ENCODE data around the gene CNOT1.

Gene CNOT1

DNA sequence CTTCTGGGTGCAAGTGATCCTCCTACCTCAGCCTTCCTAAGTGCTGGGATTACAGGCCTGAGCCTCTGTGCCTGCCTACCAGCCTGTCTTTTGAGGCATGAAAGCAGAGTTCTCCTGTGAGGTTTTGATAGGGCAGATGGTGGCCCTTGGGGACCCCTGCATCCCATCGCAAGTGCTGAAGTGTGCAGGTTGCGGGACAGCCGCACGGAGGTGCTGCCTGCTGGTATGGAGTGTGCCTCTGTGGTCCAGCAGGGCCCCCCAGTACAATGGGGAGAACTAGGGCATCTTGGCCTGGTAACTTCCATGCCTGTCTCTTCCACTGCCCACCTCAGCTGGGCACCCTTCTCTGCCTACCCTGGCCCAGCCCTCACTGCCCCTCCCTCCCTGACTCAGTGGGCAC lies 139.6 kb downstream of the CNOT1 start:
- Mint-ChIP-seq H3K4me1 (ENCODE audit: low read depth) (peaks cover 4% of the 10 kb centered on the region), H3K4me3 (no peak overlapping the region), H3K9me3 (no peaks in the 10 kb centered on the region), H3K27me3 (ENCODE audit: low read depth) (no peaks in the 10 kb centered on the region), H3K36me3 (ENCODE audit: low read depth) (no peaks in the 10 kb centered on the region), H3K27ac (no peak overlapping the region)

- H3K27ac Mint-ChIP-seq = no peak overlapping the region
- no peaks in the 10 kb centered on the region for H3K27me3 Mint-ChIP-seq (ENCODE audit: low read depth)
- H3K4me1 Mint-ChIP-seq (ENCODE audit: low read depth) = peaks cover 2% of the 10 kb centered on the region
- H3K36me3 Mint-ChIP-seq (ENCODE audit: low read depth) = no peaks in the 10 kb centered on the region
- no peaks in the 10 kb centered on the region for H3K9me3 Mint-ChIP-seq
- no peak overlapping the region for H3K4me3 Mint-ChIP-seq
Observed at GRCh38 chr16:58488531-58488930, 141.1 kb downstream of the CNOT1 start.

DNA sequence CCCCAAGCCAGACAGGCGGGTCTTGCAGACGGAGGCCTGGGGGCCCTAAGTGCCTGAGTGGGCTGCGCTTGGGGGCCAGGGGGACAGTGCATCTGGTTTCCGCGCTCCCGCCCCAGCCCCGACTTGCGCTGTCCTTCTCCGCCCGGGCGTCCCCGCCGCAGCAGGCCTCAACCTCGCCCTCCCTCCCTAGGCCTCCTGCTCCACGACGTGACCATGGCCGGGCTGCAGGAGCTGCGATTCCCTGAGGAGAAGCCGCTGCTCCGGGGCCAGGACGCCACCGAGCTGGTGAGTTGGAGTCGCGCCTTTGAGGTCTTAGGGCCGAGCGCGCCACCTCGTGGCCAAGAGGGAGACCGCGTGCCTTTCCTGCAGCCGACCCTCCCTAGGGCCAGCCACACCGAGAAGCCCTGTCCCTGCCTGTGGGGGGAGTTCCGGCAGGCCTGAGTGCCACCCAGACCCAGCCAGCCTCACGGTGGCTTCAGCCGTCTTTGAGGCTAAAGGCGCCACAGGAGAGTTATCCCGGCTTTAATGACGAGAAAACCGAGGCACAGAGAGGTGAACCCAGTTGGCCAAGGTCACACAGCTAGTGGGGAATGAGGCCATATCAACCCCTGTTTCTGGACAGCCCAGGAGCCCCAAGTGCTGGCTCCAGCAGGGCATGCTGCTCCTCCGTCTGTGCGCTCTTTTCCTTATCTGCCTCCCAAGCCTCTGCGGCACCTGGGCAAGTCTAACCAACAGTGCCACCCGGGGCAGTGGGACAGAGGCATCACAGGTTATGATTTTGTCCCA lies 141.9 kb downstream of the CNOT1 start:
- Mint-ChIP-seq H3K27ac (no peak overlapping the region), H3K4me3 (no peak overlapping the region), H3K4me1 (ENCODE audit: low read depth) (peaks cover 2% of the 10 kb centered on the region), H3K9me3 (no peaks in the 10 kb centered on the region), H3K27me3 (ENCODE audit: low read depth) (no peaks in the 10 kb centered on the region), H3K36me3 (ENCODE audit: low read depth) (no peaks in the 10 kb centered on the region)

- Mint-ChIP-seq H3K9me3 (no peaks in the 10 kb centered on the region), H3K27me3 (ENCODE audit: low read depth) (no peaks in the 10 kb centered on the region), H3K27ac (no peak overlapping the region), H3K4me3 (no peak overlapping the region), H3K36me3 (ENCODE audit: low read depth) (no peaks in the 10 kb centered on the region), H3K4me1 (ENCODE audit: low read depth) (peaks cover 2% of the 10 kb centered on the region)
Observed at GRCh38 chr16:58485184-58485887, 144.3 kb downstream of the CNOT1 start.

- Mint-ChIP-seq H3K36me3 (ENCODE audit: low read depth) (no peaks in the 10 kb centered on the region), H3K27me3 (ENCODE audit: low read depth) (no peaks in the 10 kb centered on the region), H3K9me3 (no peaks in the 10 kb centered on the region), H3K4me3 (no peak overlapping the region), H3K27ac (no peak overlapping the region), H3K4me1 (ENCODE audit: low read depth) (no peaks in the 10 kb centered on the region)
Observed at GRCh38 chr16:58481931-58482330, 147.7 kb downstream of the CNOT1 start.

- Mint-ChIP-seq H3K4me1 (ENCODE audit: low read depth) (no peaks in the 10 kb centered on the region), H3K9me3 (no peaks in the 10 kb centered on the region), H3K4me3 (no peak overlapping the region), H3K27me3 (ENCODE audit: low read depth) (peaks cover 1% of the 10 kb centered on the region), H3K27ac (no peak overlapping the region), H3K36me3 (ENCODE audit: low read depth) (no peaks in the 10 kb centered on the region)
Observed at GRCh38 chr16:58481226-58481869, 148.3 kb downstream of the CNOT1 start.

GRCh38 chr16:58478427-58478826 lies 151.2 kb downstream of the CNOT1 start:
- no peak overlapping the region for H3K4me3 Mint-ChIP-seq
- no peaks in the 10 kb centered on the region for H3K9me3 Mint-ChIP-seq
- H3K27ac Mint-ChIP-seq = no peak overlapping the region
- H3K36me3 Mint-ChIP-seq (ENCODE audit: low read depth) = no peaks in the 10 kb centered on the region
- no peaks in the 10 kb centered on the region for H3K4me1 Mint-ChIP-seq (ENCODE audit: low read depth)
- peaks cover 11% of the 10 kb centered on the region for H3K27me3 Mint-ChIP-seq (ENCODE audit: low read depth)

DNA sequence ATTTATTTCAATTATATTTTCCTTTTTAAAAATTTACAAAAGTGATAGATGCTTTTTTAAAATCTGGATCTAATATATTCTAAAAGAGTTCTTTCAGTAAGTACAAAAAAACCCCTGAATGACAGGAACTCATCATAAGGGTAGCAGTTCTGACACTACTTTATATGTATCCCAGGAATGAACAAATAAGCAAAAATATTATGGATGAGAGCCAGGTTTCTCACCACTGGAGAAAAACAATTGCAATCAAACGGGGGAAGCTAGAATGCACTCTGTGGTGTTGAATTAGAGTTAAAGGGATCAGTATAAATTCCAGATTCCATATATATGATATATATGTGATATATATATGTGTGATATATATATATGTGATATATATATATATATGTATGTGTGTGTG lies 152.8 kb downstream of the CNOT1 start:
- no peak overlapping the region for H3K4me3 Mint-ChIP-seq
- no peaks in the 10 kb centered on the region for H3K36me3 Mint-ChIP-seq (ENCODE audit: low read depth)
- no peaks in the 10 kb centered on the region for H3K9me3 Mint-ChIP-seq
- no peaks in the 10 kb centered on the region for H3K4me1 Mint-ChIP-seq (ENCODE audit: low read depth)
- peaks cover 11% of the 10 kb centered on the region for H3K27me3 Mint-ChIP-seq (ENCODE audit: low read depth)
- H3K27ac Mint-ChIP-seq = no peak overlapping the region

- no peaks in the 10 kb centered on the region for H3K9me3 Mint-ChIP-seq
- H3K4me3 Mint-ChIP-seq = no peak overlapping the region
- peaks cover 14% of the 10 kb centered on the region for H3K27me3 Mint-ChIP-seq (ENCODE audit: low read depth)
- H3K27ac Mint-ChIP-seq = no peak overlapping the region
- H3K36me3 Mint-ChIP-seq (ENCODE audit: low read depth) = no peaks in the 10 kb centered on the region
- no peaks in the 10 kb centered on the region for H3K4me1 Mint-ChIP-seq (ENCODE audit: low read depth)
Observed at GRCh38 chr16:58475091-58475619, 154.5 kb downstream of the CNOT1 start.

DNA sequence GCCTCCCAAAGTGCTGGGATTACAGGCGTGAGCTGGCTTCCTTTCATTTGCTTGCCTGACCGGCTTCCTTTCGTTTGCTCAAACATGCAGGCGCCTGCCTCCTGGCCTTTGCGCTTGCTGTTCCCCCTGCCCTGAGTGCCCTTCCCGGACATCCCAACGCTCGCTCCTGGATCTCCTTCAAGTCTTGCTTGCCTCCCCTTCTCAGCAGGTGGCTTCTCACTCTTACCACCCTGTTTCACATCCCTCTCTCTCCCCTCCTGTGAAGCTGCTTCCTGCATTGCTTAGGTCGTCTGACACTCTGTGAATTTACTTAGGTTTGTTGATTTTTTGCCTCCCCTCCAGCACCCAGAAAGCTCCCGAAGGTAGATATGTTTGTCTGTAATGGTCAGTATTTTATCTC lies 155.3 kb downstream of the CNOT1 start:
- Mint-ChIP-seq H3K27ac (no peak overlapping the region), H3K36me3 (ENCODE audit: low read depth) (no peaks in the 10 kb centered on the region), H3K4me1 (ENCODE audit: low read depth) (no peaks in the 10 kb centered on the region), H3K4me3 (no peak overlapping the region), H3K9me3 (no peaks in the 10 kb centered on the region), H3K27me3 (ENCODE audit: low read depth) (peaks cover 18% of the 10 kb centered on the region)

DNA sequence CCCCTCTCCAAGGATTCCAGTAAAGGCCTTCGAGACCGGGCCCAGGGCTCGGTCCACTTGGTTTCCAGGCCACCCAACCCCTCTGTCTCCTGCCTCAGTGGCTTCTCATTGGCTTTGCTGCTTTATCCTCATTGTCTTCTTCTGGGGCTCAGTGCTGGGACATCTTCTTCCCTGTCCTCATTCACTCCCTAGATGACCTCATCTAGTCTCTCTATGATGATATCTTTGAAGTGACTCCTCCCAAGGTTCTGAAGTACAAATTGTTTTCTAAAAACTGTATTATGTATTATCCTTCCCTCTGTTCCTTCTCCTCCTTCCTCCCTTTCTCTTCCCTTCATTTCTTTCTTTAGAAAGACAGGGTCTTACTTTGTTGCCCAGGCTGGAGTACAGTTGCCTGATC lies 156.8 kb downstream of the CNOT1 start:
- Mint-ChIP-seq H3K36me3 (ENCODE audit: low read depth) (no peaks in the 10 kb centered on the region), H3K9me3 (no peaks in the 10 kb centered on the region), H3K4me3 (no peak overlapping the region)

GRCh38 chr16:58472266-58472665 lies 157.4 kb downstream of the CNOT1 start:
- Mint-ChIP-seq H3K9me3 (no peaks in the 10 kb centered on the region), H3K36me3 (ENCODE audit: low read depth) (no peaks in the 10 kb centered on the region), H3K27ac (no peak overlapping the region)

More for the DNA sequence above, 156.8 kb downstream of the CNOT1 start:
- H3K4me1 Mint-ChIP-seq (ENCODE audit: low read depth) = no peaks in the 10 kb centered on the region
- H3K27me3 Mint-ChIP-seq (ENCODE audit: low read depth) = peaks cover 27% of the 10 kb centered on the region
- H3K27ac Mint-ChIP-seq = no peak overlapping the region

GRCh38 chr16:58471209-58471975 lies 158.2 kb downstream of the CNOT1 start:
- peaks cover 38% of the 10 kb centered on the region for H3K27me3 Mint-ChIP-seq (ENCODE audit: low read depth)
- no peaks in the 10 kb centered on the region for H3K4me1 Mint-ChIP-seq (ENCODE audit: low read depth)
- no peaks in the 10 kb centered on the region for H3K36me3 Mint-ChIP-seq (ENCODE audit: low read depth)
- H3K27ac Mint-ChIP-seq = no peak overlapping the region
- no peaks in the 10 kb centered on the region for H3K9me3 Mint-ChIP-seq
- H3K4me3 Mint-ChIP-seq = no peak overlapping the region

More at GRCh38 chr16:58472266-58472665, 157.4 kb downstream of the CNOT1 start:
- Mint-ChIP-seq H3K4me1 (ENCODE audit: low read depth) (no peaks in the 10 kb centered on the region), H3K4me3 (no peak overlapping the region), H3K27me3 (ENCODE audit: low read depth) (peaks cover 30% of the 10 kb centered on the region)

Measured in T-helper 1 cell treated with Interleukin-12 subunit alpha and Interleukin-12 subunit beta and Interleukin-4 antibody, amounts not matched to agents 30 μg/mL and 1 μg/mL, for 36 hours (primary cell).